T-cell (primary cell): ENCODE measurements around the gene BAIAP2L2. TPM values are rescaled to one million over a fixed set of nuclear protein-coding genes. Genes with fewer than 3 reads are reported as not detected.

Source experiments
- ATAC-seq, 4 experiments: fragments of 200-7000 bp in 3 of 4; fragments of 150-1000 bp in 1 of 4; cut with Tn5 transposase; replicated peaks in 1 of 4; 1 replicate in 3 of 4; 2 replicates in 1 of 4; pipeline ENCODE4 v1.10.0; 2021; ENCODE audit warnings: moderate library complexity in 3 of 4, mild to moderate bottlenecking in 2 of 4, moderate number of reproducible peaks in 1 of 4
- CTCF ChIA-PET, 2 donors: fragments of 300-600 bp; sonication (Branson Sonifier 250); formaldehyde crosslinking; loops; one replicate each; lab custom pipeline; 2022; ENCODE audit warnings: antibody characterized with exemption in 2 of 2; lab: Charles Lee
- POLR2A ChIA-PET, 2 donors: fragments of 300-600 bp; sonication (Branson Sonifier 250); formaldehyde crosslinking; loops; one replicate each; lab custom pipeline; 2022; ENCODE audit warnings: antibody characterized with exemption in 2 of 2; lab: Charles Lee
- DNase-seq, 35 experiments: peaks; one replicate each; pipeline versions ENCODE4 v3.0.0 to v3.0.0-alpha.2; 2013 to 2023
- H3K27ac ChIP-seq: one replicate; pipeline ENCODE4 v1.5.1; 2013; ENCODE audit warnings: low read length
- H3K27me3 ChIP-seq, 2 experiments: replicated peaks in 1 of 2; 1 replicate in 1 of 2; 2 replicates in 1 of 2; pipeline versions ENCODE4 v1.6.1 to v1.7.0; 2013; ENCODE audit warnings: low read length in 1 of 2, mixed read lengths in 1 of 2; ENCODE audit not compliant: control insufficient read depth in 2 of 2, insufficient read depth in 2 of 2; ENCODE audit errors: extremely low read depth in 1 of 2
- H3K36me3 ChIP-seq, 2 donors: 1 replicate in 1 of 2; 2 replicates in 1 of 2; pipeline versions ENCODE4 v1.6.1 to v1.7.0; 2013; ENCODE audit warnings: low read length in 1 of 2; ENCODE audit not compliant: control insufficient read depth in 2 of 2, insufficient read depth in 1 of 2; ENCODE audit errors: extremely low read depth in 1 of 2
- H3K4me1 ChIP-seq, 2 experiments: 1 replicate in 1 of 2; 2 replicates in 1 of 2; pipeline versions ENCODE4 v1.6.1 to v1.7.0; 2013; ENCODE audit warnings: low read length in 2 of 2, mixed read lengths in 1 of 2; ENCODE audit not compliant: insufficient read depth in 2 of 2, control insufficient read depth in 1 of 2; ENCODE audit errors: extremely low read depth in 1 of 2
- H3K4me3 ChIP-seq, 2 donors: 1 replicate in 1 of 2; 2 replicates in 1 of 2; pipeline versions ENCODE4 v1.5.1 to v1.7.0; 2013; ENCODE audit warnings: mild to moderate bottlenecking in 2 of 2, low read length in 1 of 2, moderate library complexity in 1 of 2; ENCODE audit not compliant: control insufficient read depth in 1 of 2; ENCODE audit errors: extremely low read depth in 1 of 2
- H3K9me3 ChIP-seq: 2 replicates; pipeline ENCODE4 v1.7.0; 2013
- H3K27ac Mint-ChIP-seq, 2 donors: one replicate each; pipeline ENCODE4 v1.8.0; 2020 to 2021; ENCODE audit warnings: mild to moderate bottlenecking in 2 of 2, mixed read lengths in 2 of 2
- H3K27me3 Mint-ChIP-seq, 2 donors: one replicate each; pipeline ENCODE4 v1.8.0; 2021 to 2022; ENCODE audit warnings: mixed read lengths in 2 of 2
- H3K36me3 Mint-ChIP-seq: one replicate; pipeline ENCODE4 v1.8.0; 2021; ENCODE audit warnings: mixed read lengths
- H3K4me1 Mint-ChIP-seq, 3 donors: one replicate each; pipeline ENCODE4 v1.8.0; 2020 to 2022; ENCODE audit warnings: mixed read lengths in 3 of 3, mild to moderate bottlenecking in 1 of 3
- H3K4me3 Mint-ChIP-seq, 3 donors: one replicate each; pipeline ENCODE4 v1.8.0; 2020 to 2022; ENCODE audit warnings: mild to moderate bottlenecking in 3 of 3, mixed read lengths in 3 of 3, moderate library complexity in 3 of 3
- H3K9me3 Mint-ChIP-seq, 3 donors: one replicate each; pipeline ENCODE4 v1.8.0; 2020 to 2022; ENCODE audit warnings: mixed read lengths in 3 of 3
- WGBS: methylation state at CpG from one replicate; pipeline ENCODE4 v1.1.5; 2013; ENCODE audit warnings: missing lambda C conversion rate; ENCODE audit not compliant: insufficient coverage; 5-methylcytosine and 5-hydroxymethylcytosine counted together
- total RNA-seq, 35 experiments: library from RNA in 6 of 35; stranded (reverse) in 6 of 35; fragments of 120-200 nt in 1 of 35; gene quantifications; one replicate each; pipeline versions ENCODE4 v1.2.1 to v1.2.4 and lab custom pipeline; 2013 to 2026

Gene BAIAP2L2
- total RNA-seq, 5 donors from 2014 or later (not counting 1 experiment from before 2014, with no cell fraction given): 1.3 to 4.4 (median 3.2) TPM

GRCh38 chr22:38088629-38089473 lies 21.6 kb downstream of the BAIAP2L2 start:
- POLR2A ChIA-PET: no interaction called here
- DNase-seq (no peak), ATAC-seq (no peak)
- Histone ChIP-seq H3K36me3 (peaks cover 2 to 5% of the 10 kb centered on the region in 2 donors), H3K27me3 (peaks cover 0 to 24% of the 10 kb centered on the region in 2 experiments), H3K4me1 (peaks cover 0 to 5% of the 10 kb centered on the region in 2 experiments), H3K9me3 (no peaks in the 10 kb centered on the region), H3K4me3 (peak overlapping the region in 1 of 2 donors; percentile 32), H3K27ac (no peak overlapping the region)
- Mint-ChIP-seq H3K4me3 (no peak overlapping the region), H3K27ac (no peak overlapping the region), H3K4me1 (no peaks in the 10 kb centered on the region), H3K36me3 (peaks cover 24% of the 10 kb centered on the region), H3K9me3 (no peaks in the 10 kb centered on the region), H3K27me3 (peaks cover 0 to 22% of the 10 kb centered on the region in 2 donors)
- WGBS: 46% methylated on average over 33 of the region's 85 CpGs
- CTCF ChIA-PET: no interaction called here

GRCh38 chr22:38087855-38088254 lies 22.6 kb downstream of the BAIAP2L2 start:
- Histone ChIP-seq H3K4me1 (peaks cover 0 to 5% of the 10 kb centered on the region in 2 experiments), H3K36me3 (peaks cover 2 to 5% of the 10 kb centered on the region in 2 donors), H3K4me3 (no peak overlapping the region), H3K27ac (no peak overlapping the region), H3K9me3 (no peaks in the 10 kb centered on the region), H3K27me3 (peaks cover 0 to 34% of the 10 kb centered on the region in 2 experiments)
- no peak overlapping the region for H3K4me3 Mint-ChIP-seq
- DNase-seq (no peak), ATAC-seq (no peak)
- H3K27ac Mint-ChIP-seq: no peak overlapping the region
- 90% methylated on average over 11 of the region's 12 CpGs for WGBS
- ChIA-PET POLR2A (no interaction called here), CTCF (no interaction called here)
- H3K36me3 Mint-ChIP-seq: peaks cover 15% of the 10 kb centered on the region
- no peaks in the 10 kb centered on the region for H3K4me1 Mint-ChIP-seq
- H3K27me3 Mint-ChIP-seq: peaks cover 5 to 28% of the 10 kb centered on the region in 2 donors
- no peaks in the 10 kb centered on the region for H3K9me3 Mint-ChIP-seq

GRCh38 chr22:38086942-38087341 lies 23.5 kb downstream of the BAIAP2L2 start:
- 90% methylated on average over 2 of the region's 13 CpGs for WGBS
- no peaks in the 10 kb centered on the region for H3K9me3 Mint-ChIP-seq
- H3K4me3 Mint-ChIP-seq: no peak overlapping the region
- H3K4me1 ChIP-seq: peaks cover 0 to 12% of the 10 kb centered on the region in 2 experiments
- ChIA-PET CTCF (interaction anchor here in 1 of 2 donors (0.6 kb wide), 1 partner anchor 31 kb away, joined by 3 read pairs; no protein-coding TSS in a partner anchor), POLR2A (no interaction called here)
- peaks cover 0 to 43% of the 10 kb centered on the region in 2 experiments for H3K27me3 ChIP-seq
- H3K4me1 Mint-ChIP-seq: peaks cover 0 to under 1% (median 0%) of the 10 kb centered on the region in 3 donors
- ATAC-seq: no peak
- H3K27ac Mint-ChIP-seq: no peak overlapping the region
- H3K27me3 Mint-ChIP-seq: peaks cover 5 to 30% of the 10 kb centered on the region in 2 donors
- no peak overlapping the region for H3K4me3 ChIP-seq
- peaks cover 15% of the 10 kb centered on the region for H3K36me3 Mint-ChIP-seq
- H3K9me3 ChIP-seq: no peaks in the 10 kb centered on the region
- H3K27ac ChIP-seq: no peak overlapping the region
- H3K36me3 ChIP-seq: peaks cover 2 to 5% of the 10 kb centered on the region in 2 donors
- no peak for DNase-seq

GRCh38 chr22:38086001-38086845 lies 24.3 kb downstream of the BAIAP2L2 start:
- Mint-ChIP-seq H3K27ac (no peak overlapping the region), H3K9me3 (no peaks in the 10 kb centered on the region), H3K4me1 (peaks cover 0 to 4% (median 1%) of the 10 kb centered on the region in 3 donors), H3K4me3 (no peak overlapping the region), H3K27me3 (peaks cover 5 to 33% of the 10 kb centered on the region in 2 donors), H3K36me3 (peaks cover 13% of the 10 kb centered on the region)
- DNase-seq (no peak), ATAC-seq (no peak)
- H3K9me3 ChIP-seq: no peaks in the 10 kb centered on the region
- no peak overlapping the region for H3K4me3 ChIP-seq
- ChIA-PET CTCF (interaction anchor here in 1 of 2 donors (0.6 kb wide), 1 partner anchor 32 kb away, joined by 3 read pairs; no protein-coding TSS in a partner anchor), POLR2A (no interaction called here)
- 85% methylated on average over 15 of the region's 25 CpGs for WGBS
- H3K4me1 ChIP-seq: peaks cover 0 to 17% of the 10 kb centered on the region in 2 experiments
- peaks cover 0 to 49% of the 10 kb centered on the region in 2 experiments for H3K27me3 ChIP-seq
- no peak overlapping the region for H3K27ac ChIP-seq
- peaks cover 2 to 5% of the 10 kb centered on the region in 2 donors for H3K36me3 ChIP-seq

GRCh38 chr22:38085501-38085900 lies 25.0 kb downstream of the BAIAP2L2 start:
- Mint-ChIP-seq H3K27me3 (peaks cover 5 to 30% of the 10 kb centered on the region in 2 donors), H3K4me1 (peaks cover 0 to 4% (median 1%) of the 10 kb centered on the region in 3 donors), H3K4me3 (no peak overlapping the region), H3K9me3 (no peaks in the 10 kb centered on the region), H3K36me3 (peaks cover 12% of the 10 kb centered on the region), H3K27ac (no peak overlapping the region)
- WGBS: no CpG with 5 or more reads among the region's 5 CpGs
- H3K9me3 ChIP-seq: no peaks in the 10 kb centered on the region
- DNase-seq: no peak
- CTCF ChIA-PET: no interaction called here
- no peak overlapping the region for H3K27ac ChIP-seq
- no peak for ATAC-seq
- peaks cover 0 to 21% of the 10 kb centered on the region in 2 experiments for H3K4me1 ChIP-seq
- H3K4me3 ChIP-seq: no peak overlapping the region
- POLR2A ChIA-PET: no interaction called here
- peaks cover 2 to 3% of the 10 kb centered on the region in 2 donors for H3K36me3 ChIP-seq
- H3K27me3 ChIP-seq: peaks cover 0 to 55% of the 10 kb centered on the region in 2 experiments

GRCh38 chr22:38085056-38085455 lies 25.4 kb downstream of the BAIAP2L2 start:
- H3K27ac ChIP-seq: no peak overlapping the region
- H3K4me3 ChIP-seq: no peak overlapping the region
- Mint-ChIP-seq H3K27me3 (peaks cover 7 to 28% of the 10 kb centered on the region in 2 donors), H3K36me3 (peaks cover 10% of the 10 kb centered on the region), H3K9me3 (no peaks in the 10 kb centered on the region), H3K27ac (no peak overlapping the region), H3K4me1 (peaks cover 0 to 4% (median 1%) of the 10 kb centered on the region in 3 donors), H3K4me3 (no peak overlapping the region)
- DNase-seq (no peak), ATAC-seq (no peak)
- H3K27me3 ChIP-seq: peaks cover 0 to 56% of the 10 kb centered on the region in 2 experiments
- WGBS: 93% methylated on average over 10 of the region's 12 CpGs
- H3K4me1 ChIP-seq: peaks cover 0 to 21% of the 10 kb centered on the region in 2 experiments
- H3K36me3 ChIP-seq: peaks cover 2 to 3% of the 10 kb centered on the region in 2 donors
- ChIA-PET POLR2A (no interaction called here), CTCF (no interaction called here)
- no peaks in the 10 kb centered on the region for H3K9me3 ChIP-seq
